22Rv1 (cell line): Measurements from ENCODE around the gene LITAF.

Experiments
- ZFX ChIP-seq: fragments of 450-650 bp; IDR thresholded peaks from 2 replicates; pipeline ENCODE4 v1.6.1; 2017; ENCODE audit warnings: antibody characterized with exemption, borderline replicate concordance
- TF ChIP-seq, protein P1 (sequence below): fragments of 450-650 bp; IDR thresholded peaks from 2 replicates; pipeline ENCODE4 v1.5.1; 2017; ENCODE audit warnings: mild to moderate bottlenecking

- TF ChIP-seq, protein P1, sequence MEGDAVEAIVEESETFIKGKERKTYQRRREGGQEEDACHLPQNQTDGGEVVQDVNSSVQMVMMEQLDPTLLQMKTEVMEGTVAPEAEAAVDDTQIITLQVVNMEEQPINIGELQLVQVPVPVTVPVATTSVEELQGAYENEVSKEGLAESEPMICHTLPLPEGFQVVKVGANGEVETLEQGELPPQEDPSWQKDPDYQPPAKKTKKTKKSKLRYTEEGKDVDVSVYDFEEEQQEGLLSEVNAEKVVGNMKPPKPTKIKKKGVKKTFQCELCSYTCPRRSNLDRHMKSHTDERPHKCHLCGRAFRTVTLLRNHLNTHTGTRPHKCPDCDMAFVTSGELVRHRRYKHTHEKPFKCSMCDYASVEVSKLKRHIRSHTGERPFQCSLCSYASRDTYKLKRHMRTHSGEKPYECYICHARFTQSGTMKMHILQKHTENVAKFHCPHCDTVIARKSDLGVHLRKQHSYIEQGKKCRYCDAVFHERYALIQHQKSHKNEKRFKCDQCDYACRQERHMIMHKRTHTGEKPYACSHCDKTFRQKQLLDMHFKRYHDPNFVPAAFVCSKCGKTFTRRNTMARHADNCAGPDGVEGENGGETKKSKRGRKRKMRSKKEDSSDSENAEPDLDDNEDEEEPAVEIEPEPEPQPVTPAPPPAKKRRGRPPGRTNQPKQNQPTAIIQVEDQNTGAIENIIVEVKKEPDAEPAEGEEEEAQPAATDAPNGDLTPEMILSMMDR: no peak
- TF ChIP-seq ZFX: no peak
Observed at GRCh38 chr16:11530171-11530940, 56.4 kb downstream of the LITAF start.
